Astrocyte (in vitro differentiated cells and primary cell): Measurements from ENCODE around the gene WSB1.

Source experiments
- EZH2 ChIP-seq: IDR thresholded peaks from 2 replicates; pipeline ENCODE4 v1.6.1; 2012; ENCODE audit warnings: mild to moderate bottlenecking, low read length, inconsistent platforms; ENCODE audit not compliant: insufficient read depth
- TF ChIP-seq, protein P1 (sequence below): IDR thresholded peaks from 2 replicates; pipeline ENCODE4 v1.5.1; 2011; ENCODE audit warnings: low read depth, mild to moderate bottlenecking, inconsistent platforms, low read length, moderate library complexity; ENCODE audit not compliant: insufficient read depth

DNA sequence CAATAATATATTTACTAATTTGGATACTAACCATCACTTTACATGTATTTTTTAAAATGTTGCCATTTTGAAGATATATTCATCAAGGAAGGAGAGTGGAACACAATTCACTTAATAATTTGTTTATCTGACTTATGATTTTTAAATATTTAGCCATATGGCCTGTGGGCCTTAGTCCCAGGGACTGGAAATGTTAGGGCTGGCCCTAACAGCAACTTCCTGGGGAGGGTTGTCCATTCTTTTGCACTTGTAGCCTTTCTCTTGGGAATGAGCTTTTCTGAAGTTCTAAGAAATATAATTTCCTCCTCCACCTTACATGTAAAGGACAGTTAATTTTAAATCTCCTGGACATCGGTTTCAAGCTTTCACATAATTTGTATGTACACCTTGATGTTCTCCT is 27.7 kb upstream of the WSB1 start:
- TF ChIP-seq EZH2 = no peak
- TF ChIP-seq, protein P1, sequence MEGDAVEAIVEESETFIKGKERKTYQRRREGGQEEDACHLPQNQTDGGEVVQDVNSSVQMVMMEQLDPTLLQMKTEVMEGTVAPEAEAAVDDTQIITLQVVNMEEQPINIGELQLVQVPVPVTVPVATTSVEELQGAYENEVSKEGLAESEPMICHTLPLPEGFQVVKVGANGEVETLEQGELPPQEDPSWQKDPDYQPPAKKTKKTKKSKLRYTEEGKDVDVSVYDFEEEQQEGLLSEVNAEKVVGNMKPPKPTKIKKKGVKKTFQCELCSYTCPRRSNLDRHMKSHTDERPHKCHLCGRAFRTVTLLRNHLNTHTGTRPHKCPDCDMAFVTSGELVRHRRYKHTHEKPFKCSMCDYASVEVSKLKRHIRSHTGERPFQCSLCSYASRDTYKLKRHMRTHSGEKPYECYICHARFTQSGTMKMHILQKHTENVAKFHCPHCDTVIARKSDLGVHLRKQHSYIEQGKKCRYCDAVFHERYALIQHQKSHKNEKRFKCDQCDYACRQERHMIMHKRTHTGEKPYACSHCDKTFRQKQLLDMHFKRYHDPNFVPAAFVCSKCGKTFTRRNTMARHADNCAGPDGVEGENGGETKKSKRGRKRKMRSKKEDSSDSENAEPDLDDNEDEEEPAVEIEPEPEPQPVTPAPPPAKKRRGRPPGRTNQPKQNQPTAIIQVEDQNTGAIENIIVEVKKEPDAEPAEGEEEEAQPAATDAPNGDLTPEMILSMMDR = no peak
